Measurements from ENCODE around the gene PANK2. TPM values are rescaled to one million over a fixed set of nuclear protein-coding genes. Genes with fewer than 3 reads are reported as not detected.
A peak's percentile ranks its signal among the peaks of the same experiment; 100 is the strongest.
"Not testable (repeated sequence)": the region's sequence is repeated elsewhere in the genome, so short reads cannot be mapped to it uniquely, and the experiment has no call there.

PANK2 gene
- total and polyA plus RNA-seq, 2 experiments from 2014 or later, result 24.1 to 33.4 TPM

DNA sequence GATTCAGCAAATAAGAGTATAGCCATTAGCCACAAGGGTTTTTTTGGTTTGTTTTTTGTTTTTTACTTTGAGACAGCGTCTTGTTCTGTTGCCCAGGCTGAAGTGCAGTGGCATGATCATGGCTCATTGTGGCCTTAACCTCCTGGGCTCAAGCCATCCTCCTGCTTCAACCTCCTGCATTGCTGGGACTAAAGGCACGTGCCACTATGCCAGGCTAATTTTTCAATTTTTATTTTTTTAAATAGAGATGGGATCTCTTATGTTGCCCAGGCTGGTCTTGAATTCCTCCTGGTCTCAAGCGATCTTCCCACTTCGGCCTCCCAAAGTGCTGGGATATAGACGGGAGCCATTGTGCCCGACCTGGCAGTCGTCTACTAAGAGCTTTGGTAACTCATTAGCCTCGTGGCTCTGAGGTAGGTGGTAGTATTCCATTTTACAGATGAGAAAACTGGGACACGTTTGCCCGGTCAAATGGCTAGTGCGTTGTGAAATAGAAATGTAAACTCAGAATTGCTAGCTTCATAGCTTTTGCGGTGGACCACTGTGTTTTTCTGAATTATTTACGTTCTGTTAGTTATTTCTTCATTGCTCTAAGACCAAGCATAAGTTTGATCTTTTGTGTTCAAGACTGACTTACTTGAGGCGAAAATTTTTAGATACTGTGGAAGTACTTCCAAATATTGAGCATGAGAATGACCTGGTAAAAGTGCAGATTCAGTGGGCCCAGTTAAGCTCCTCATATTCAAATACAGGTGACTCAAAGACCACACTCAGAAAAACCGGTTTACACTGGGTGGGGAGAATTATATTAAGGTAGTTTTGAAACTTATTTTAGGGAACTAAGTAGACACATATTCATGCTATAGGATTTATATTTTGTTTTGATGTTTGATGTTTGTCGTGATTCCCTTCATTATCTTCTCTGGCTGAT, 2.1 kb downstream of the PANK2 start:
- peak overlapping the region; percentile 84 for H3K27ac ChIP-seq
- H3K4me3 ChIP-seq, result peak overlapping the region; percentile 89
- no peaks in the 10 kb centered on the region for H3K27me3 ChIP-seq
- no peaks in the 10 kb centered on the region for H3K36me3 ChIP-seq
- no peaks in the 10 kb centered on the region for H3K9me3 ChIP-seq (ENCODE audit: low read depth)
- TF ChIP-seq, protein P1, sequence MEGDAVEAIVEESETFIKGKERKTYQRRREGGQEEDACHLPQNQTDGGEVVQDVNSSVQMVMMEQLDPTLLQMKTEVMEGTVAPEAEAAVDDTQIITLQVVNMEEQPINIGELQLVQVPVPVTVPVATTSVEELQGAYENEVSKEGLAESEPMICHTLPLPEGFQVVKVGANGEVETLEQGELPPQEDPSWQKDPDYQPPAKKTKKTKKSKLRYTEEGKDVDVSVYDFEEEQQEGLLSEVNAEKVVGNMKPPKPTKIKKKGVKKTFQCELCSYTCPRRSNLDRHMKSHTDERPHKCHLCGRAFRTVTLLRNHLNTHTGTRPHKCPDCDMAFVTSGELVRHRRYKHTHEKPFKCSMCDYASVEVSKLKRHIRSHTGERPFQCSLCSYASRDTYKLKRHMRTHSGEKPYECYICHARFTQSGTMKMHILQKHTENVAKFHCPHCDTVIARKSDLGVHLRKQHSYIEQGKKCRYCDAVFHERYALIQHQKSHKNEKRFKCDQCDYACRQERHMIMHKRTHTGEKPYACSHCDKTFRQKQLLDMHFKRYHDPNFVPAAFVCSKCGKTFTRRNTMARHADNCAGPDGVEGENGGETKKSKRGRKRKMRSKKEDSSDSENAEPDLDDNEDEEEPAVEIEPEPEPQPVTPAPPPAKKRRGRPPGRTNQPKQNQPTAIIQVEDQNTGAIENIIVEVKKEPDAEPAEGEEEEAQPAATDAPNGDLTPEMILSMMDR (IDR thresholded peaks at IDR 0.05; ENCODE audit: low read depth, low read length), result no peak
- H3K4me1 ChIP-seq (ENCODE audit: low read depth), result peaks cover 23% of the 10 kb centered on the region
- DNase-seq (ENCODE audit: low read depth in 1 of 2, low spot score in 1 of 2), result no peak

DNA sequence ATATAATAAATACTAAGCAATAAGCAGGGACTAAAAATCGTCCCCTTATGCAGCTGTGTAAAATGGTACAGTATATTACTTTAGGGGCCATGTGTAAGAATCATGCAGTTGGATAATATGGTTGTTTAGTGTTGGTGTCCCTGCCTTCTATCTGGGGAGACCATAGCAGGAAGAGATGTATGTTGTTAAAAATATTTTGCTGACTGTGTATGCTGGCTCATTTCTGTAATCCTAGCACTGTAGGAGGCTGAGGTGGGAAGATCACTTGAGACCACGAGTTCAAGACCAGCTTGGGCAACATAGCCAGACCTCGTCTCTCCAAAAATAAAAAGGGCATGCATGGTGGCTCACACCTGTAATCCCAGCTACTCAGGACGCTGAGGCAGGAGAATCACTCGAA, 5.6 kb downstream of the PANK2 start:
- Histone ChIP-seq H3K9me3 (ENCODE audit: low read depth) (no peaks in the 10 kb centered on the region), H3K4me1 (ENCODE audit: low read depth) (peaks cover 17% of the 10 kb centered on the region), H3K36me3 (no peaks in the 10 kb centered on the region), H3K27ac (no peak overlapping the region), H3K27me3 (no peaks in the 10 kb centered on the region), H3K4me3 (no peak overlapping the region)
- TF ChIP-seq, protein P1 (IDR thresholded peaks at IDR 0.05; ENCODE audit: low read depth, low read length), result no peak
- no peak for DNase-seq (ENCODE audit: low read depth in 1 of 2, low spot score in 1 of 2)

DNA sequence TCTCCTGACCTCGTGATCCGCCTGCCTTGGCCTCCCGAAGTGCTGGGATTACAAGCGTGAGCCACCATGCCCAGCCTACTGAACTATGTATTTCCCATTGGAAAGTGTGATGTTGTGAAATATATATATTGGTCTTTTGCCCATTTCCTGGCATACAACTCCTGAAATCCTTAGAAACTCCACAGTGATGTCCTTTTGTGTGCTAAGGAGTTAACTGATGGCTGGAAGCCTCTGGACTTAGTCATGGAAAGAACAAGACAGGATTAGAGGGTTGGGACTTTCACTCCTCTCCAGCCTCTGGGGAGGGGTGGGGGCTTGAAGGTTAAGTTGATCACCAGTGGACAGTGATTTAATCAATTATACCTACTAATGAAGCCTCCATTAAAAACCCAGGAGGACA, 7.1 kb downstream of the PANK2 start:
- H3K27ac ChIP-seq, result peak overlapping the region; percentile 30
- no peaks in the 10 kb centered on the region for H3K9me3 ChIP-seq (ENCODE audit: low read depth)
- no peak overlapping the region for H3K4me3 ChIP-seq
- TF ChIP-seq, protein P1 (IDR thresholded peaks at IDR 0.05; ENCODE audit: low read depth, low read length), result no peak
- H3K36me3 ChIP-seq, result no peaks in the 10 kb centered on the region
- peak in 1 of 2 donors; percentile 78 for DNase-seq (ENCODE audit: low read depth in 1 of 2, low spot score in 1 of 2)
- H3K4me1 ChIP-seq (ENCODE audit: low read depth), result peaks cover 7% of the 10 kb centered on the region
- no peaks in the 10 kb centered on the region for H3K27me3 ChIP-seq

DNA sequence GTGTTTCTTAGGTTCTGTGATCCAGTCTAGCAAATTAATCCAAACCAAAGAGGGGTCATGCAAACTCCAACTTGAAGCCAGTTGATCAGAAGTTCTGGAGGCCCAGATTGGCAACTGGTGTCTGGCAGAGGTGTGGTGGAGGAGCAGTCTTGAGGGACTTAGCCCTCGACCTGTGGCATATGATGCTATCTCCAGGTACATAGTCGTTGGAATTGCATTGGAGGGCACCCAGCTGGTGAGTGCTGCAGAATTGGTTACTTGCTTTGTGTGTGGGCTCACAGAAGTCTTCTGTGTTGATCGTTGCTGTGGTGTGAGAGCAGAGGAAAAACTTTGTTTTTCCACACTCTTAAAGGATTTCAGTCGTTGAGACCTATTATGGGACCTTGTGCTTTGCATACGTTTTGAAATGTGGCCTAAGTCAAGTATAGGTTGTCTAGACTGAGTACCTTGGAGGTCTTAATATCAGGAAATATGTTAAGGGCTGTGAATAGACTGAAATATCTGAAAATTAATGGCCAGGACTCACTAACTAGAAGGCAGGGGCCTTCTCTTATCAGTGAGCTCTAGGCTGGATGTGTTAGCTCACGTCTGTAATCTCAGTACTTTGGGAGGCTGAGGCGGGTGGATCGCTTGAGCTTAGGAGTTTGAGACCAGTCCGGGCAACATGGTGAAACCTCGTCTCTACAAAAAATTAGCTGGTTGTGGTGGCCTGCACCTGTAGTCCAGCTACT, 7.8 kb downstream of the PANK2 start:
- Histone ChIP-seq H3K9me3 (ENCODE audit: low read depth) (no peaks in the 10 kb centered on the region), H3K4me1 (ENCODE audit: low read depth) (peaks cover 3% of the 10 kb centered on the region), H3K36me3 (no peaks in the 10 kb centered on the region), H3K27me3 (no peaks in the 10 kb centered on the region), H3K27ac (peak overlapping the region; percentile 30), H3K4me3 (no peak overlapping the region)
- DNase-seq (ENCODE audit: low read depth in 1 of 2, low spot score in 1 of 2), result no peak
- TF ChIP-seq, protein P1 (IDR thresholded peaks at IDR 0.05; ENCODE audit: low read depth, low read length), result no peak

DNA sequence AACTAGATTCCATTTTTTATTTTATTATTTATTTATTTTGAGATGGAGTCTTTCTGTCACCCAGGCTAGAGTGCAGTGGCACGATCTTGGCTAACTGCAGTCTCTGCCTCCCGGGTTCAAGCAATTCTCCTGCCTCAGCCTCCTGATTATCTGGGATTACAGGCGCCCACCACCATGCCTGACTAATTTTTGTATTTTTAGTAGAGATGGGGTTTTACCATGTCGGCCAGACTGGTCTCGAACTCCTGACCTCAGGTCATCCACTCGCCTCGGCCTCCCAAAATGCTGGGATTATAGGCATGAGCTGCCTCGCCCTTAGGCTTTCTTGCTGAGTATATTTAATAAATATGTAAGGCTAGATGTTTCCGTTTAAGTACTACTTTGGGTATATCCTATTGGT, 9.0 kb downstream of the PANK2 start:
- not testable (repeated sequence) for DNase-seq (ENCODE audit: low read depth in 1 of 2, low spot score in 1 of 2); H3K4me1 ChIP-seq (ENCODE audit: low read depth); H3K4me3 ChIP-seq; H3K36me3 ChIP-seq; H3K9me3 ChIP-seq (ENCODE audit: low read depth); H3K27ac ChIP-seq; H3K27me3 ChIP-seq

DNA sequence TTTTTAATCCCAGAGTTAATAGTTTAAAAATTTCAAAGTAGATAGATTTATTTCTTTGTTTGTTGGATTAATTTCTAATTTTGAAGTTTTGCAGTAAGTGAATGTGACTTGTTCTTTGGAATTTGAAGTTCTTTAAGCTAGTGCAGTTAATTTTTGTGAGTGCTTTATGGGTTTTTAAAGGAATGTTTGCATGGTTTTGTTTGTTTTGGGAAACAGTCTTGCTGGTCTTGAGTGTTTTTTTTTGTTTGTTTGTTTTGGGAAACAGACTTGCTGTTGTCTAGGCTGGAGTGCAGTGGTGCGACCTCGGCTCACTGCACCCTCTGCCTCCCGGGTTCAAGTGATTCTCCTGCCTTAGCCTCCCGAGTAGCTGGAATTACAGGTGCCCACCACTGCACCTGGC, 9.5 kb downstream of the PANK2 start:
- no peaks in the 10 kb centered on the region for H3K27me3 ChIP-seq
- no peak overlapping the region for H3K4me3 ChIP-seq
- no peak for DNase-seq (ENCODE audit: low read depth in 1 of 2, low spot score in 1 of 2)
- TF ChIP-seq, protein P1 (IDR thresholded peaks at IDR 0.05; ENCODE audit: low read depth, low read length), result no peak
- H3K27ac ChIP-seq, result no peak overlapping the region
- peaks cover 3% of the 10 kb centered on the region for H3K4me1 ChIP-seq (ENCODE audit: low read depth)
- H3K9me3 ChIP-seq (ENCODE audit: low read depth), result no peaks in the 10 kb centered on the region
- H3K36me3 ChIP-seq, result no peaks in the 10 kb centered on the region

Data from cardiac muscle cell (in vitro differentiated cells and primary cell).